Inflammatory macrophage treated with lipopolysaccharide for 1 hour (primary cell): ENCODE measurements around the gene PRDM16.

Experiments
- DNase-seq, 2 donors: peaks; one replicate each; pipeline ENCODE4 v3.0.0-alpha.2; 2020 to 2022

The PRDM16 gene

GRCh38 chr1:3386205-3387002 is 317.4 kb downstream of the PRDM16 start:
- no peak for DNase-seq

GRCh38 chr1:3387401-3387800 is 318.4 kb downstream of the PRDM16 start:
- DNase-seq, result no peak

- DNase-seq, result no peak
Observed at GRCh38 chr1:3389093-3389833, 320.3 kb downstream of the PRDM16 start.

GRCh38 chr1:3390291-3390690 is 321.3 kb downstream of the PRDM16 start:
- DNase-seq, result no peak

- DNase-seq, result no peak
Observed at GRCh38 chr1:3391711-3392110, 322.7 kb downstream of the PRDM16 start.

GRCh38 chr1:3393024-3393986 is 324.3 kb downstream of the PRDM16 start:
- DNase-seq, result no peak

GRCh38 chr1:3393987-3394920 is 325.3 kb downstream of the PRDM16 start:
- DNase-seq, result no peak

GRCh38 chr1:3396411-3396810 is 327.4 kb downstream of the PRDM16 start:
- DNase-seq, result no peak

GRCh38 chr1:3397311-3397710 is 328.3 kb downstream of the PRDM16 start:
- no peak for DNase-seq

GRCh38 chr1:3398396-3399140 is 329.6 kb downstream of the PRDM16 start:
- no peak for DNase-seq

- DNase-seq, result no peak
Observed at GRCh38 chr1:3399732-3400131, 330.7 kb downstream of the PRDM16 start.

- DNase-seq, result no peak
Observed at GRCh38 chr1:3401585-3402257, 332.7 kb downstream of the PRDM16 start.

GRCh38 chr1:3402258-3403010 is 333.4 kb downstream of the PRDM16 start:
- DNase-seq, result no peak

- DNase-seq, result no peak
Observed at GRCh38 chr1:3403011-3403345, 334.0 kb downstream of the PRDM16 start.

- no peak for DNase-seq
Observed at GRCh38 chr1:3403388-3404231, 334.6 kb downstream of the PRDM16 start.

GRCh38 chr1:3404301-3404700 is 335.3 kb downstream of the PRDM16 start:
- DNase-seq, result no peak

GRCh38 chr1:3404801-3405200 is 335.8 kb downstream of the PRDM16 start:
- DNase-seq, result no peak

GRCh38 chr1:3405491-3405890 is 336.5 kb downstream of the PRDM16 start:
- DNase-seq, result no peak
